Karpas-422 (cell line): ENCODE data around the gene SLAMF6. TPM values are rescaled to one million over a fixed set of nuclear protein-coding genes. Genes with fewer than 3 reads are reported as not detected.

Experiments used
- DNase-seq: peaks from one replicate; pipeline ENCODE4 v3.0.0-alpha.2; 2015
- H2AFZ ChIP-seq: fragments of 200-600 bp; sonication (generic); 2 replicates; pipeline ENCODE4 v1.6.1; 2014; ENCODE audit warnings: antibody characterized with exemption, low read length, mixed read lengths
- H3K27ac ChIP-seq: fragments of 200-600 bp; sonication (generic); 2 replicates; pipeline ENCODE4 v1.5.1; 2014; ENCODE audit warnings: mild to moderate bottlenecking, low read length, moderate library complexity
- H3K27me3 ChIP-seq: fragments of 200-600 bp; sonication (generic); 2 replicates; pipeline ENCODE4 v1.6.1; 2014; ENCODE audit warnings: low read length, mixed read lengths
- H3K36me3 ChIP-seq: fragments of 200-600 bp; sonication (generic); 2 replicates; pipeline ENCODE4 v1.6.1; 2014; ENCODE audit warnings: low read length, mixed read lengths; ENCODE audit not compliant: insufficient read depth
- H3K4me1 ChIP-seq: fragments of 200-600 bp; sonication (generic); 2 replicates; pipeline ENCODE4 v1.6.1; 2014; ENCODE audit warnings: mild to moderate bottlenecking, low read length, mixed read lengths
- H3K4me2 ChIP-seq: fragments of 200-600 bp; sonication (generic); 2 replicates; pipeline ENCODE4 v1.6.1; 2014; ENCODE audit warnings: low read length, low read depth, mild to moderate bottlenecking; ENCODE audit not compliant: poor library complexity, severe bottlenecking
- H3K4me3 ChIP-seq: fragments of 200-600 bp; sonication (generic); 2 replicates; pipeline ENCODE4 v1.5.1; 2014; ENCODE audit warnings: mild to moderate bottlenecking, antibody characterized with exemption, low read length, mixed read lengths
- H3K79me2 ChIP-seq: fragments of 200-600 bp; sonication (generic); 2 replicates; pipeline ENCODE4 v1.6.1; 2014; ENCODE audit warnings: mild to moderate bottlenecking, low read length, mixed read lengths
- H3K9ac ChIP-seq: fragments of 200-600 bp; sonication (generic); 2 replicates; pipeline ENCODE4 v1.6.0; 2014; ENCODE audit warnings: low read length
- H3K9me2 ChIP-seq: fragments of 200-600 bp; sonication (generic), shearing (Covaris generic); replicated peaks from 2 replicates; pipeline ENCODE4 v1.6.0; 2014; ENCODE audit warnings: mild to moderate bottlenecking, low read length, moderate library complexity; ENCODE audit not compliant: insufficient read depth
- H3K9me3 ChIP-seq: fragments of 300-700, 200-600 bp; sonication (generic); 2 replicates; pipeline ENCODE4 v1.6.1; 2014; ENCODE audit warnings: low read length, mixed read lengths
- H4K20me1 ChIP-seq: fragments of 200-600 bp; sonication (generic); 2 replicates; pipeline ENCODE4 v1.6.1; 2014; ENCODE audit warnings: mild to moderate bottlenecking, antibody characterized with exemption, low read length, low read depth; ENCODE audit not compliant: insufficient read depth
- total RNA-seq: library from RNA; depleted of rRNA; stranded (reverse); fragments of >200 nt; shearing (Covaris generic); gene quantifications from 2 replicates; pipeline ENCODE4 v1.2.3, GENCODE V29; 2014; ENCODE audit warnings: low replicate concordance

SLAMF6 gene
- total RNA-seq, 1 experiment from 2014 or later, result 66.0 TPM

DNA sequence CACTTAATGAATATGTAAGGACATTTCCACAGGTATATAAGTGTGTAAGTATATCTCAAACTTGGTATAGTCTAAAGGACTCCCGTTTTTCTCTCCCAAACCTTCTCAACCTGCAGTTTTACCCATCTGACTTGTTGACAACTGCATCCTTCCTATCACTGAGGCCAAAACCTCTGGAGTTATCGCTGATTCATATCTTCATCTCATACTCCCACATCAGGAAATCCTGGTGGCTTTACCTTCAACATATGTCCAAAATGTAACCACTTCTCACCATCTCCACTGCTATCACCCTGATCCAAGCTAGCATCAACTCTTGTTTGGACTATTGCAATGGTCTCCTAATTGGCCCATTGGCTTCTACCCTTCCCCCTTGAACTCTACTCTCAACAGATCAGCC is 30.4 kb downstream of the SLAMF6 start:
- no peak overlapping the region for H3K4me2 ChIP-seq
- no peak overlapping the region for H2AFZ ChIP-seq
- peaks cover 10% of the 10 kb centered on the region for H3K36me3 ChIP-seq
- no peaks in the 10 kb centered on the region for H3K9me3 ChIP-seq
- H3K9ac ChIP-seq, result no peak overlapping the region
- H4K20me1 ChIP-seq, result no peaks in the 10 kb centered on the region
- no peak overlapping the region for H3K27ac ChIP-seq
- no peak overlapping the region for H3K4me3 ChIP-seq
- H3K9me2 ChIP-seq, result no peaks in the 10 kb centered on the region
- peaks cover 64% of the 10 kb centered on the region for H3K4me1 ChIP-seq
- no peaks in the 10 kb centered on the region for H3K79me2 ChIP-seq
- DNase-seq, result no peak
- no peaks in the 10 kb centered on the region for H3K27me3 ChIP-seq

- Histone ChIP-seq H3K36me3 (peaks cover 16% of the 10 kb centered on the region), H3K4me2 (no peak overlapping the region), H3K27ac (peak overlapping the region; percentile 97)
Measured at GRCh38 chr1:160491981-160492380, 31.1 kb downstream of the SLAMF6 start.

DNA sequence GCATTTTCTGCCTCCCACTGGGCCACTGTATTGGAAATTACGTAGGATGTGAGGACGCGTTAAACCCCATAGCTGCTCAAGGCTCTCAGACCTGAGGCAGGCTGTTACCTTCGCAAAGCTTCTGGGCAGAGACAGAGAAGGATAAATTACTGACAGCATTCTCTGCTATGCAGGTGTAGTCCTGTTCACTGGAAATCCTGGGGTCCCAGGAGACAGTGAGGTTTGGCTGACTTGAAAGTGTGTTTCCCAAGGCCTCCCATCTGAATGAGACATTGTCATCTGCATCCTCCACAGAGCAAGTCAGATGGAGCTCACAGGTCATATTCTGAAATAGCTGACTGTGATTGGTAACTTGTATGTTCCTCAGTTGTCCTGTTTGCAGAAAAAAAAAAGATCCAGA is 32.0 kb downstream of the SLAMF6 start:
- H3K9ac ChIP-seq, result peak overlapping the region; percentile 66; the same call in 1 of the 2 replicates
- H3K36me3 ChIP-seq, result peaks cover 25% of the 10 kb centered on the region

More at GRCh38 chr1:160491981-160492380, 31.1 kb downstream of the SLAMF6 start:
- Histone ChIP-seq H2AFZ (no peak overlapping the region), H4K20me1 (no peaks in the 10 kb centered on the region), H3K27me3 (no peaks in the 10 kb centered on the region), H3K9me2 (no peaks in the 10 kb centered on the region), H3K4me1 (peaks cover 70% of the 10 kb centered on the region), H3K4me3 (no peak overlapping the region), H3K9me3 (no peaks in the 10 kb centered on the region), H3K79me2 (no peaks in the 10 kb centered on the region), H3K9ac (0 out of 2 replicates have a peak overlapping the region, but pooled peaks have one; percentile 1)
- no peak for DNase-seq

DNA sequence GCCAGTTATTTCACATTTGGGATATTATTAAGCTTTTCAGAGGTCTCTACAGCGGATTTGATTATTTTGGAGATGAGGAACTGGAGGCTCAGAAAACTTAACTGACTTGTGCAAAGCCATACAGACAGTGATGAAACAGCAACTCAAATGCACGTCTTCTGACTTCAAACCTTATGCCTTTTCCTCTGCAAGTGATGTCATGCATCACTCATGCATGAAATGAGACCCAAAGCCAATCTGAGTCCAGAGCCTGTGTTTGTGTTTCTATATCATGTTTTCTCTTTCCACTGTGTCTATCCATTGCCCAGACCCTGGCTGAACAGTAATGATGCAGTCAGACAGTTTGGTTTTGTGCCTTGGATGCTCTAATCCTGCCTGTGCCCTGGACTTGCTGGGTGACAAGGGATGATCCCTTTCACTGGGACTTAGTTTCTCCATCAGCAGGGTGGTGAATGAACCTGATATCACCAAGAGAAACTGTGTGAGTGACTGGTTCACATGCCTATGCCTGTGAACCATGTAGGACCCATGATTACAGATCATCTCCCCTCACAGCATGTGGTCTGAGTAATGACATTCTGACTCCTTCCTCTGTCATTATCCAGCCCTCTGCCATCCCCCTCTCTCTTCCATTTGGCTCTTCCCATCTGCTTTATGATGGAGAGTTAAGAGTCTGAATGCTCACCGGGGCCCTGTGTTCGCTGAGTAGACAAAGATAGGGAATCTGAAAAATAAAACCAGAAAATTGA is 33.4 kb downstream of the SLAMF6 start:
- peak overlapping the region; percentile 66 for H3K9ac ChIP-seq
- H3K4me1 ChIP-seq, result peaks cover 68% of the 10 kb centered on the region
- peak; percentile 68 for DNase-seq
- peaks cover 29% of the 10 kb centered on the region for H3K36me3 ChIP-seq
- peak overlapping the region; percentile 46 for H3K4me3 ChIP-seq
- H3K4me2 ChIP-seq, result peak overlapping the region; percentile 70
- H3K9me3 ChIP-seq, result no peaks in the 10 kb centered on the region
- no peaks in the 10 kb centered on the region for H3K27me3 ChIP-seq
- H3K79me2 ChIP-seq, result no peaks in the 10 kb centered on the region
- no peak overlapping the region; the same call in 1 of the 2 replicates for H2AFZ ChIP-seq
- no peaks in the 10 kb centered on the region for H4K20me1 ChIP-seq
- no peaks in the 10 kb centered on the region for H3K9me2 ChIP-seq
- peak overlapping the region; percentile 97 for H3K27ac ChIP-seq

More for the DNA sequence above, 32.0 kb downstream of the SLAMF6 start:
- Histone ChIP-seq H3K79me2 (no peaks in the 10 kb centered on the region), H3K9me3 (no peaks in the 10 kb centered on the region), H3K4me3 (no peak overlapping the region), H3K4me1 (peaks cover 73% of the 10 kb centered on the region), H4K20me1 (no peaks in the 10 kb centered on the region), H3K27me3 (no peaks in the 10 kb centered on the region), H3K4me2 (no peak overlapping the region), H3K9me2 (no peaks in the 10 kb centered on the region), H2AFZ (no peak overlapping the region), H3K27ac (peak overlapping the region; percentile 97)
- DNase-seq, result no peak

DNA sequence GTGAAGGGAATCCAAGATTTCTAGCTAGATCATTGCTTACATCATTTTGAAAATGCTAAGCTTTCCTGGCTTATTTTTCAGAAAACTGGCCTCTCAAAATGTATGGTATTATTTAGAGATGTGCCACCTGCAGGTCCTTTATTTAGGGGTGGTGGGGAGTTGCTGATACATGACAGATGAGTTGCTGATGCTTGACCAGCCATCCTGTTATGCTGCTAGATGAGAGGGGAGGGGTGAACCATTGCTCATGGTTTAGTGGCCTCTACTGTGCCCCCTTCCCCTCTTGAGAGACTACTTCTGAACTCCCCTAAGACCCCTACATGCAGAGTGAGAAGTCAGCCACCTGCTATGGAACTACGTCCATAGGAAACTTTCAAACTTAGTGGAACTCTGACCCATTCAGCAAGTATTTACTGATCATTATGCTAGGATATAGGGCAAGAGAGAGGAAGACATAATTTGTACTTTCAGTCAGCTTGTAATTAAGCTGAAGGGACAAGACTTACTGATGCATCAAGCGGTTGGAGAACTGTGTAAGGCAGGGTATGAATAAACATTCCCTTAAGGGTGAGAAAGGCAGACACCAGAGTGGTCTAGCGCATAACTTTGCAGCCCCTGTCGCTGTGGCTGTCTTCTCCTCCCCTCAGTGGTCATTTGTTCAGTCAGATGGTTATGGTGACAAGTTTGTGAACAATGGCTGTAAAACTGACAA is 34.6 kb downstream of the SLAMF6 start:
- peaks cover 23% of the 10 kb centered on the region for H3K36me3 ChIP-seq
- peak overlapping the region; percentile 97 for H3K27ac ChIP-seq
- peak overlapping the region; percentile 70 for H3K4me2 ChIP-seq
- no peaks in the 10 kb centered on the region for H3K27me3 ChIP-seq
- peaks cover 71% of the 10 kb centered on the region for H3K4me1 ChIP-seq
- H3K79me2 ChIP-seq, result no peaks in the 10 kb centered on the region
- DNase-seq, result peak; percentile 87
- no peaks in the 10 kb centered on the region for H3K9me3 ChIP-seq
- H4K20me1 ChIP-seq, result no peaks in the 10 kb centered on the region
- peak overlapping the region; percentile 46 for H3K4me3 ChIP-seq
- no peaks in the 10 kb centered on the region for H3K9me2 ChIP-seq
- H3K9ac ChIP-seq, result peak overlapping the region; percentile 66
- H2AFZ ChIP-seq, result peak overlapping the region; percentile 3; the same call in 1 of the 2 replicates

DNA sequence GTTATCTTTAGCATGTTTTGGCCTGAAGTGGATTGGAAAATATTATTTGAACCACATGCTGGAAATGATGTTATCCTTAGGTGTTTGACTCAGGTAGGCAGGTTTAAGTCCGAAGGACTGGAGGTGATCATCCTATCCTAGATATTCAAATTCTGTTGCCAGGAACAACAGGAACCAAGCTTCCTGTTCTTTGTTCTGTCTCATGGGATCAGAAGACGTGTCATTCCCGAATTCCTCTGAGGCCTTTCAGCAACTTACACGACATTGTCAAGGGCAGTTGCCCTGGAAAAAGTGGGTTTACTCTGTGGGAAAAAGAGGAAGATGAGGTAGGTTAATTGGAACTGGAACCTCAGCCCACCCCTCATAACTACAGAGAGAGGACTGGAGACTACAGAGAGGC is 36.6 kb downstream of the SLAMF6 start:
- Histone ChIP-seq H3K27ac (no peak overlapping the region; the same call in 1 of the 2 replicates), H3K36me3 (peaks cover 23% of the 10 kb centered on the region), H3K4me2 (no peak overlapping the region), H3K27me3 (no peaks in the 10 kb centered on the region), H3K9me2 (no peaks in the 10 kb centered on the region), H3K9me3 (no peaks in the 10 kb centered on the region), H3K79me2 (no peaks in the 10 kb centered on the region), H4K20me1 (no peaks in the 10 kb centered on the region), H3K4me3 (no peak overlapping the region), H2AFZ (no peak overlapping the region), H3K9ac (no peak overlapping the region), H3K4me1 (peaks cover 63% of the 10 kb centered on the region)
- DNase-seq, result no peak

- peaks cover 23% of the 10 kb centered on the region for H3K36me3 ChIP-seq
- no peaks in the 10 kb centered on the region for H3K79me2 ChIP-seq
- no peak overlapping the region for H3K4me2 ChIP-seq
- H3K27ac ChIP-seq, result no peak overlapping the region
- no peaks in the 10 kb centered on the region for H3K27me3 ChIP-seq
- H3K4me3 ChIP-seq, result no peak overlapping the region
- DNase-seq, result no peak
- no peak overlapping the region for H3K9ac ChIP-seq
- H3K9me3 ChIP-seq, result no peaks in the 10 kb centered on the region
- H3K9me2 ChIP-seq, result no peaks in the 10 kb centered on the region
- H4K20me1 ChIP-seq, result no peaks in the 10 kb centered on the region
- H2AFZ ChIP-seq, result no peak overlapping the region
- peaks cover 35% of the 10 kb centered on the region for H3K4me1 ChIP-seq
Measured at GRCh38 chr1:160483505-160484185, 39.4 kb downstream of the SLAMF6 start.
